Endothelial cell of umbilical vein (primary cell): ENCODE results near the gene HDAC10. TPM values are rescaled to one million over a fixed set of nuclear protein-coding genes. Genes with fewer than 3 reads are reported as not detected.

Source experiments
- BruUV-seq: library from RNA; stranded (reverse); fragments of 400-500 nt; replicated peaks from 2 replicates; lab custom pipeline; 2021; lab: Mats Ljungman, UMichigan
- CTCF ChIA-PET: fragments of 300-600, 350-600 bp; sonication (Branson Sonifier 250); formaldehyde crosslinking; loops from one replicate; lab custom pipeline; 2021; ENCODE audit warnings: antibody characterized with exemption, inconsistent platforms; lab: Charles Lee
- POLR2A ChIA-PET: fragments of 300-600, 350-600 bp; sonication (Branson Sonifier 250); formaldehyde crosslinking; loops from one replicate; lab custom pipeline; 2021; ENCODE audit warnings: antibody characterized with exemption, inconsistent platforms; lab: Charles Lee
- DNase-seq: peaks from one replicate; pipeline ENCODE4 v3.0.0-alpha.2; 2011; ENCODE audit warnings: low read depth, low spot score
- FAIRE-seq: peaks from 2 replicates; lab custom pipeline; 2011; peaks lifted over from hg19 to GRCh38; lab: Jason Lieb, UNC
- H2AFZ ChIP-seq: 2 replicates; pipeline ENCODE4 v1.6.0; 2012; ENCODE audit warnings: low read depth, low read length, control low read depth, inconsistent platforms
- H3K27ac ChIP-seq: 2 replicates; pipeline ENCODE4 v1.5.1; 2011; ENCODE audit warnings: low read depth, mild to moderate bottlenecking, control low read depth, low read length, moderate library complexity; ENCODE audit not compliant: insufficient read depth
- H3K27me3 ChIP-seq, 2 experiments: 2 replicates each; pipeline versions ENCODE4 v1.6.0 to v1.6.1; 2011; ENCODE audit warnings: low read length in 2 of 2, mixed read lengths in 1 of 2; ENCODE audit not compliant: control insufficient read depth in 2 of 2, insufficient read depth in 2 of 2
- H3K36me3 ChIP-seq, 2 experiments: 2 replicates in 1 of 2; 3 replicates in 1 of 2; pipeline ENCODE4 v1.5.1; 2011; ENCODE audit warnings: low read length in 2 of 2, mild to moderate bottlenecking in 1 of 2, moderate library complexity in 1 of 2; ENCODE audit not compliant: control insufficient read depth in 2 of 2, insufficient read depth in 2 of 2; ENCODE audit errors: extremely low read depth in 1 of 2
- H3K4me1 ChIP-seq: 3 replicates; pipeline ENCODE4 v1.5.1; 2011; ENCODE audit warnings: mild to moderate bottlenecking, low read length; ENCODE audit not compliant: control insufficient read depth, insufficient read depth; ENCODE audit errors: extremely low read depth
- H3K4me2 ChIP-seq: 2 replicates; pipeline ENCODE4 v1.6.1; 2011; ENCODE audit warnings: low read length, control low read depth, mixed read lengths; ENCODE audit not compliant: insufficient read depth
- H3K4me3 ChIP-seq, 3 experiments: fragments of 200-600 bp in 1 of 3; sonication (generic), shearing (Covaris generic) in 1 of 3; replicated peaks in 1 of 3; 2 replicates each; pipeline ENCODE4 v1.5.1; 2011 to 2016; ENCODE audit warnings: control low read depth in 3 of 3, low read length in 3 of 3, mild to moderate bottlenecking in 2 of 3, inconsistent platforms in 1 of 3, low read depth in 1 of 3, moderate library complexity in 1 of 3; ENCODE audit not compliant: insufficient read depth in 1 of 3
- H3K79me2 ChIP-seq: 2 replicates; pipeline ENCODE4 v1.6.0; 2012; ENCODE audit warnings: low read length, inconsistent platforms; ENCODE audit not compliant: control insufficient read depth, insufficient read depth
- H3K9ac ChIP-seq: replicated peaks from 2 replicates; pipeline ENCODE3; 2011; ENCODE audit warnings: low read length, control low read depth; ENCODE audit not compliant: insufficient read depth; ENCODE audit errors: extremely low read depth
- H3K9me1 ChIP-seq: replicated peaks from 3 replicates; pipeline ENCODE4 v1.6.0; 2011; ENCODE audit warnings: mild to moderate bottlenecking, low read length; ENCODE audit not compliant: control insufficient read depth, insufficient read depth; ENCODE audit errors: extremely low read depth
- H3K9me3 ChIP-seq: replicated peaks from 2 replicates; pipeline ENCODE4 v1.5.1; 2012; ENCODE audit warnings: low read length, inconsistent platforms; ENCODE audit not compliant: control insufficient read depth, insufficient read depth
- H4K20me1 ChIP-seq: replicated peaks from 2 replicates; pipeline ENCODE3; 2011; ENCODE audit warnings: mild to moderate bottlenecking, low read length; ENCODE audit not compliant: control insufficient read depth, insufficient read depth; ENCODE audit errors: extremely low read depth
- CTCF ChIP-seq, 2 donors: IDR thresholded peaks; 1 replicate in 1 of 2; 2 replicates in 1 of 2; pipeline ENCODE4 v1.5.1; 2011; ENCODE audit warnings: low read length in 2 of 2, mild to moderate bottlenecking in 2 of 2, moderate library complexity in 2 of 2, control low read depth in 1 of 2, inconsistent platforms in 1 of 2, low read depth in 1 of 2; ENCODE audit not compliant: insufficient read depth in 1 of 2; ENCODE audit errors: extremely low read depth in 1 of 2
- FOS ChIP-seq: IDR thresholded peaks from 2 replicates; pipeline ENCODE4 v1.6.1; 2011; ENCODE audit warnings: mild to moderate bottlenecking, low read length, moderate library complexity, borderline replicate concordance; ENCODE audit not compliant: insufficient read depth
- GATA2 ChIP-seq: IDR thresholded peaks from 2 replicates; pipeline ENCODE4 v1.7.0; 2011; ENCODE audit warnings: low read depth, mild to moderate bottlenecking, moderate library complexity, mixed read lengths, low read length; ENCODE audit not compliant: insufficient read length, insufficient read depth
- JUN ChIP-seq: IDR thresholded peaks from 2 replicates; pipeline ENCODE4 v1.6.1; 2011; ENCODE audit warnings: borderline replicate concordance, low read depth; ENCODE audit not compliant: insufficient read length, insufficient read depth
- MYC ChIP-seq: IDR thresholded peaks from one replicate; pipeline ENCODE4 v1.6.1; 2011; ENCODE audit warnings: mild to moderate bottlenecking, low read depth, low read length
- POLR2A ChIP-seq: IDR thresholded peaks from 2 replicates; pipeline ENCODE4 v1.6.1; 2012; ENCODE audit warnings: low read depth, mild to moderate bottlenecking, control low read depth, low read length
- dilution Hi-C: fragments of 300-500 bp; cut with MboI; formaldehyde crosslinking; loops from one replicate; pipeline ENCODE4 v1.15.0; 2019; ENCODE audit warnings: low sequenced_read_pairs; ENCODE audit not compliant: extremely low pct_ligation_motif_present
- intact Hi-C: fragments of 100-400 bp; cut with micrococcal nuclease; formaldehyde crosslinking; loops from one replicate; pipeline ENCODE4 v1.10.0; 2022
- polyA plus RNA-seq, 4 experiments: library from polyadenylated mRNA; depleted of rRNA in 3 of 4; stranded (reverse) in 3 of 4; unstranded in 1 of 4; fragments of >200 nt; gene quantifications; 2 replicates each; pipeline versions ENCODE4 v1.2.1 to v1.2.3, GENCODE V29; 2011 to 2012; ENCODE audit warnings: missing spikeins in 1 of 4
- total RNA-seq: library from RNA; stranded (reverse); gene quantifications from 2 replicates; pipeline ENCODE4 v1.2.3, GENCODE V29; 2021

HDAC10 gene
- total and polyA plus RNA-seq, 2 donors (not counting 3 experiments of a cell fraction or from before 2014, with no cell fraction given) = 32.6 to 47.0 TPM

GRCh38 chr22:50208939-50209892 is 41.8 kb downstream of the HDAC10 start:
- Histone ChIP-seq H3K36me3 (peaks cover 8 to 19% of the 10 kb centered on the region in 2 experiments), H3K27ac (no peak overlapping the region), H3K4me1 (peaks cover 13% of the 10 kb centered on the region), H3K9ac (no peak overlapping the region), H3K9me1 (no peaks in the 10 kb centered on the region), H3K9me3 (no peaks in the 10 kb centered on the region), H3K4me3 (no peak overlapping the region), H4K20me1 (no peaks in the 10 kb centered on the region), H2AFZ (no peak overlapping the region), H3K79me2 (peaks cover 14% of the 10 kb centered on the region), H3K4me2 (no peak overlapping the region), H3K27me3 (no peaks in the 10 kb centered on the region)
- TF ChIP-seq JUN = no peak
- TF ChIP-seq CTCF (IDR thresholded peaks at IDR 0.05; ENCODE audit: extremely low read depth in 1 of 2, insufficient read depth in 1 of 2, low read depth in 1 of 2, low read length in 2 of 2) = no peak
- no peak for TF ChIP-seq MYC
- TF ChIP-seq GATA2 = no peak
- TF ChIP-seq POLR2A = no peak
- TF ChIP-seq FOS = no peak
- CTCF ChIA-PET = interaction anchor here (0.6 to 1.7 kb wide), 7 partner anchors 13 to 279 kb away, joined by 3 to 13 read pairs (median 4); no protein-coding TSS in a partner anchor
- POLR2A ChIA-PET = no interaction called here
- DNase-seq = no peak
- intact Hi-C loops = loop anchor here (1.0 to 10.0 kb wide), 3 partner anchors 60 to 278 kb away; no protein-coding TSS in a partner anchor
- FAIRE-seq = no peak
- dilution Hi-C loops = no loop called here
- BruUV-seq = no TSS peak
